GM21390 (cell line): Measurements from ENCODE around the gene KIF18B.
"Not testable (repeated sequence)": the region's sequence is repeated elsewhere in the genome, so short reads cannot be mapped to it uniquely, and the experiment has no call there.

Source experiments
- ATAC-seq: cut with Tn5 transposase; IDR thresholded peaks from one replicate; pipeline ENCODE4 v1.9.1; 2021; ENCODE audit not compliant: unreplicated experiment

The KIF18B gene

DNA sequence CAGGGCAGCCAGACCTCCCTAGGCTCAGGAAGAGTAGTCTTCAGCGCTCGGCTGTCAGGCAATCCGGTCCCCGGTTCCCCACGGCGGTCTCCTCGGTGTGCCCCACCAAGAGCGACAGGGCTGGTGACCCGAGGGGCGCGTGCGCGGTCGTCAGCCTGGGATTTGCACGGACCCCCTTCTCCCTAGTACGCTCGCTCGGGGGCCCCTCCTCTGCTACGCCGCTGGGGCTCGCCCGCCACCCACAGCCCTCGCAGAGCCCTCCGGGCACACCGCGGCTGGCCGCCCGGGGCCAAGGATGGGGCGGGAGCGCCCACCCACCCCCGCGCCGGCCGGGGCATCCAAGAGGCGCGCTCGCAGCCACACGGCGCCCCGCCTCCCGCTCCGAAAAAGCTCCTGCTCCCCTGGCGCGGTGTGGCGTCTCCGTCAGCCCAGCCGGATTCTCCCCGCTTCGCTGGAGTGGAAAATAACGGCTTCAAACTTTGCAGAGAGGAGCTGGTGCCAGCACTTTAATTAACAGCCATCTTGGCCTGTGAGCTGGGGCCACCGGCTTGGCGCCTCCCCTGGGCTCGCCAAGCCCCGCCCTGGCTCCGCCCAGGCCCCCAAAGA is 22.7 kb upstream of the KIF18B start:
- ATAC-seq: no peak

DNA sequence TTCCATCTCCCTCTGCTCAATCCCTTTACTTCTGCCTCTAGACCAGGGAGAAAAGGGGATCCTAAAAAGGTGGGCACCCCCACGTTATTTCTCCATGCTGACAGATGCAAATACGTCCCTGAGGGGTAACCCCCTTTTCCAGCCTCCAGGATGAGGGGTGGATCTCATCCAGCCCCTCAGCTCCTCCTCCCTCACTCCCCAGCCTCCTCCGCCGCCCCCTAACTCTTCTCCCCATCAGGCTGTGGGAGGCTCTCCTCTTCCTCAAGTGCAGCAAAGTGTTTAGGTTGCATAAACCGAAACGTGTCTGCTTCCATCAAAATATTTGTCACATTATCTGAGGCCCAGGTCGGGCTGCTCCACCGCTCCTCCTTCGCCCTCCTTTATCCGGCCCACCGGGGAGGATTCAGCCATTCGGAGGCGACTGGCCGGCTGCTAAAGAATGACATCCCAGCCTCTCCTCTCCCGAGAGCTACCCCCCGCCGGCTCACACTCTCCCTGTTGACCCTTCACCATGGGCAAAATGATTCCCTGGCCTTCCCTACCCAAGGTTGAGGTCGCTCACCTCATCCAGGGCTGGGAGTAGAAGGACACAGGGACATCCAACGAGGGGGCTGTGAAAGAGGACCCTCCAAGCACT is 21.7 kb upstream of the KIF18B start:
- ATAC-seq: no peak

DNA sequence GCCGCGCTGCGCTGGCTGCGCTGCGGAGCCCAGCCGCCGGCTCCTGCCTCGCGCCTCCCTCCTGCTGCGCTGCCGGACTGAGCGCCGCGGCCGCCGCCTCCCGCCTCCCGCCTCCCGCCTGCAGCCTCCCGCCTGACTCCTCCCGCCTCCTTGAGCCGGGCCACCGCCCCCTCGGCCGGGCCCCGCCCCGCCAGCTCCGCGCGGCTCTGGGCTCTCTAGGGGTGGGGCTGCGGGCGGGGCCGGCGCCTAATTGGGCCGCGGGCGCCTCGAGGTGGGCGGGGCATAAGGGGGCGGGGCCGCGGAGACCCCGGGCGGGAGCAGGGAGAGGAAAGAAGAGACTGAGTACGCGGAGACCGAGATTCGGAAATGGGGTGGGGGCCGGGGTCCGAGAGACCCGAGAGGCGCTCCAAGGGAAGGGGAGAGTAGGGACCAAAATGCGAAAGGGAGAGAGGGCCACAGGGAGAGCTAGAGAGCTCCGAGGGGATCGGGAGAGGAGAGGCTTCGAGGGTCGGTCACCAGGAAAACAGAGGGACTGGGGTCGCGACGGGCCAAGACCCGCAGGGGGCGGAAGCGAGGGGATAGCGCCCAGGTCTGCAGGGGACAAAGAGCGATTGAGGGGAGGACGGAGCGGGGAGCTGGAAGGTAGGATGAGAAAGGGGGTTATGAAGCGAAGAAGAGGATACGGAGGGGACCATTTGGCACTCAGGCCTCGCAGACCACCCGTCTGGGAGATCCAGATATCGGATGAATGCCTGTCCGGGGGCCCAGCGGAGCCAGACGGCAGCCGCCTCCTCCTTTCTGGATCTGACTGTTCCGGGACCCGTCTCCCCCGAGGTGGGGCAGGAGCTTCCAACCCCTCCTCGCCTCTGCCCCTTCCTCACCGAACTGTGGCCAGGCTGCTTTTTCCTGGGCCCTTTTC is 20.9 kb upstream of the KIF18B start, which contains the start of gene C1QL1:
Gene C1QL1 (minus strand): TSS at position 79 of the 919 bp plus-strand sequence. CDS start 255 bp downstream, outside the sequence.
- ATAC-seq: peak; percentile 84

DNA sequence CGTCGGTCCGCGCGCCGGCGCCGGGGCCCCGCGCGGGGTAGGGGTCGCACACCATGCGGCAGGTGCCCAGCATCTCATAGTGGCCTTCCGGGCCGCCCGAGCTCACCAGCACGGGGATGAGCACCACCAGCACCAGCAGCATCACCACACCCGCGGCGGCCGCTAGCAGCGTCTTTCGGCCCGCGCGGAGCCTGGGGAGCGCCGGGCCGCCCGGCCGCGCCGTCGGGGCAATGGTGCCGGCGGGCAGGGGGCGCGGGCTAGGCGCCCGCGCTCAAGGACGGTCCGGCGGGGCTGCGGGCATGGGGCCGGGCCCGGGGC is 20.3 kb upstream of the KIF18B start:
- ATAC-seq: no peak

DNA sequence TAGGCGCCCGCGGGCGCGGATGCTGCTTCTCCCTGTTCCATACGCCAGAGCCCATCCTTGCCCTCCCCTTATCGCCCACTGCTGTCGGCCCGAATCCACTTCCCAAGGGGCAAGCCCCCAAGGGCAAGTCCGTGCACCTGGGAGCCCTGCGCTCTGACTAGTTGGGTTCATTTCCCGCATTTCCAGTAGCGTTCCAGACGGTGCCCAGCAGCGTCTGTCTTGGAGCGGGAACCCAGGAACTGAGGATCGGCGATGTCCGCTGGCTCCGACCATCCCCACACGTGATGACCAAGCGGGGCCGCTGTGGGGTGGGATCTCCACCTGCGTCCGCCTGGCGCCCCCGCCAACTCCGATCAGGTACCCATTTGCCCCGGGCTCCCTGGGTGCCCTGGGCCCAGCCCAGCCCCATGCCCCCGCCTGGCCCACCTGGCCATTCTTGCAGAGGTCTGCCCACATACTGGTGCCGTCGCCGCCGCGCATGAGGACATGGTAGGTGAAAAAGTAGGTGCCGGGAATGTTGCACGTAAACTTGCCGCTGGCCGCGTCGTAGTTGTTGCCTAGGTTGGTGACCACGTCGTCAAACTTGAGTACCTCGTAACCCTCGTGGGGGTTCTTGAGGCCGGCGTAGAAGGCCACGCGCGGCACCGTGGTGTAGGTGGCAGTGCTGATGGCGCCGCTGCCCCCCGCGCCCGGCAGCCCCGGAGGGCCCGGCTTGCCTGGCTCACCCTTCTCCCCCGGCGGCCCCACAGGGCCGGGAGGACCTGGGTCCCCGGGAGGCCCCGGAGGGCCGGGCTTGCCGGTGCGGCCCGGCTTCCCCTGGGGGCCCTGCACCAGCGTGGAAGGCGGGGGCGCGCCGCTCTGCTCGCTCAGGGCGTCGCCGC is 19.7 kb upstream of the KIF18B start:
- no peak for ATAC-seq

DNA sequence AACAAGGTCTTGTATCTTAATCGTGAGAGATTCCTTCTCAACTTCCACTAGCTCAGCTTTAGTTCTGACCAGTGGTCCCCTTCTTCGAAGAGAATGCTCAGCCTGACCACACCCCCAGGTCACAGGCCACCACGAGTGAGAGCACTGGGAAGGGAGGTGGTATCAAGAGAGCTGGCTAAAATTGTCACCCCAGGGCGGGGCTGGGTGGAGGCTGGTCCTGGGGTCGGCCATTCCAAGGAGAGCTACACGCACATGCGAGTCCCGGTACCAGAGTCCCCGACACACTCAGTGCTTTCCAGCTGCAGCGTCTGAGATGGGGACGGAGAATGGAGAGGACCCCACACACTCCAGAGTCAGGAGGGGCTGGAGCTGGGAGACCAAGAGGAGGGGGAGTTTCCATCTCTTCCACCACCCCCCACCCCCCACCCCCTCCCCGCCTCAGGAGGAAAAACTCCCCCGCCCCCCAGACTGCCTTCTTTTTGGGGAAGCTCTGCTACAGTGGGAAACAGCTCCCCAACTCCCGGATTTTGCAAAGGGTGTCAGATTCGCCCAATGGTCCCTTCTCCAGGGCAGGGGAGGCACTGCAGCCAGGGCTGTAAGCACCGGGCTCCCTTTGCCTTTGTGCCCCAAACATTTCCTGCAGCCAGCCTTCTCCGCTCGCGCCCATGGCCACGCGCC is 18.9 kb upstream of the KIF18B start:
- ATAC-seq: no peak

DNA sequence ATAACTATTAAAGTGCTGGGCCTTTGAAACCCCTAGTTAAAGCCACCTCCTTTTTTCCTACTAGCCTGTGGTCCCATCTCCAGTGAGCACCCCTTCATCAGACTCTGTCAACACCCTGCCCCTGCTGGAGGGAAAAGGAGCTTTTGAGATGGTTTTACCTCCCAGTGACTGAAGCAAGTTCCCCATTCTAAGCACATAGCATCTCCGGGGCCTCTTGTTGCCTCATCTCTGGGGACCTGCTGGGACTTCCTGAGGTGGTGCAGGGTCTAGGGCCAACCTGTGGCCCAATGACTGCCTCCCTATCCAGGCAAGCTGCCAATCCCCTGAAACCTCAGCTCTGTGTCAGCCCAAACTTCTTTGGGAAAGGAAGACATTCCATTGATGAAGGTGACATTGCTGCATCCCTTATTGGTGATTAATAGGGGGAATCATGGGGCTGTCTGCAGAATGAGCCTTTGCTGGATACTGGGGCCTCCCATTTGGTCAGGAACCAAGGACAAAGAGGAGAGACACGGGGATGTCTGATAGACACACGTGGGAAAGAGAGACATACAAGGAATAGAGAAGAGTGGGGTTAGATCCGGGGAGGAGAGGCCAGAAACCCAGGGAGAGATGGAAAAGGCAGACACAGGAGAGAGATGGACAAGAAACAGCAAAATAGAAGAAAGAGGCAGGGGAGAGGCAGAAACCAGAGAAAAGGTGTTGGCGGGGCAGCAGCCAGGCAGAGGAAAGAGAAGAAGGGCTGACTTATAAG is 18.1 kb upstream of the KIF18B start:
- no peak for ATAC-seq

DNA sequence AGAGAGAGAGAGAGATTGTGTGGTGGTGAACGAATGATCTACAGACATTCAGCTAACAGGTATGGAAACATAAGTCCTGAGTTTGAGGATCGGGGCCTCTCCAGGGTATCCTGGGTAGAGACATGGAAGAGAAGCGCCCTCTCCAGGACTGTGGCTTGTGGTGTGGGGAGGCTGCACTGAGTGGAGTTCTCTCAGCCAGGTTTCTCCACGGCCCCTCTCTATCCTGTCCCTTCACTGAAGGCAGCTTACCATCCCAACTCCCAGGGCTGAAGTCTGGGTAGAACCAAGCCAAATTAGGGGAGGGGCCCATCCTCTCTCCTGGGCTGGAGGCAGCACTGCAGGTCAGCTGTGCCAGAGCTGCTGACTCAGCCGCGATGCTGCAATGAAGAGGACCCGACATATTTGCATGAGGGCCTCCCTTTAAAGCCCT is 14.4 kb upstream of the KIF18B start:
- no peak for ATAC-seq

DNA sequence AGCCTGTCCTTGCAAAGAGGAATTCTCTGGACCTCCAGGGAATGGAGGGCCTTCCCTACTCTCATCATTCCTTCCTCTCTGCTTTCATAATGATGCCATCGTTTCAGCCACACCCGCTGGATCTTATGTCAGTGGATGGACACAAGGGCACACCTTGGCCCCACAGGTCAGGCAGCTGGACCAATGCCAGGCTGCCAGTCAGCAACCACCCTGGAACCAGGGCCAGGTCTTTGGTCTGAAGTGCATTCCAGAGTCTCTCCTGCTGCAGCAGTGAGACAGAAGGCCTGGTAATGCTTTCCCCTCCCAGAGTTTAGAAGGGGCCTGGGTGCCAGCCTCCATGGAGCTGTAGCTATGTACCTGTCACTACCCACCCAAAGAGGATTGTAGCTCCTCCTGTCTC is 13.1 kb upstream of the KIF18B start:
- ATAC-seq: no peak

DNA sequence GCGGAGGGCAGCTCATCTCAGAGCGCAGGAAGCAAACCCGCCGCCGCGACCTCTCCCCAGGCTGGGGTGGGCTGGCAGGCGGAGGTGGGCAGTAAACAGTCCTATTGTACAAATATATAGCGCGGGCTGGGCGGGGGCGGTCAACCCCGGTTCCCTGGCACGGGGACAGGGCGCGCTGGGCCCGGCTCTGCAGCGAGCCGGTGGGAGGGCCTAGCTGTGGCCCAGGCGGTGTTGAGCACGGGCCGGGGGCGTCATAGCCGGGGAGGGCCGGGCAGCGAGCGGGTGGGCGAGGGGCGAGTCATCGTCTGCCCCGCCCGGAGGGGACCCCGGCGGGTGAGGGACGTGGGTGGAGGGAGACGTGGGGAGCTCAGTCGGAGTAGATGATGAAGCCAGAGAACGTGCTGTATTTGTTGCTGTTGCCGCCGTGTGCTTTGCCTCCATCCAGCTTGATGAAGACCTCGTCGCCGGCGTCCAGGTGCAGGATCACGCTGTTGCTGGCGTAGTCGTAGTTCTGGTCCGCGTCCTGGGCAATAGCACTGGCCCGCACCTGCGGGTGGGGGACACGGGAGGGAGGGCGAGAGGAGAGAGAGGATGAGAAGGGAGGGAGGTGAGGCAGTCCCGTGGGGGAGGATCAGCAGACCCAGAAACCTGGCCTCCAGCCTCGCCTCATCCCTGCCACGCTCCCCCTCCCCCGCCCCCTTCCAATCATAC is 12.4 kb upstream of the KIF18B start:
- ATAC-seq: no peak

DNA sequence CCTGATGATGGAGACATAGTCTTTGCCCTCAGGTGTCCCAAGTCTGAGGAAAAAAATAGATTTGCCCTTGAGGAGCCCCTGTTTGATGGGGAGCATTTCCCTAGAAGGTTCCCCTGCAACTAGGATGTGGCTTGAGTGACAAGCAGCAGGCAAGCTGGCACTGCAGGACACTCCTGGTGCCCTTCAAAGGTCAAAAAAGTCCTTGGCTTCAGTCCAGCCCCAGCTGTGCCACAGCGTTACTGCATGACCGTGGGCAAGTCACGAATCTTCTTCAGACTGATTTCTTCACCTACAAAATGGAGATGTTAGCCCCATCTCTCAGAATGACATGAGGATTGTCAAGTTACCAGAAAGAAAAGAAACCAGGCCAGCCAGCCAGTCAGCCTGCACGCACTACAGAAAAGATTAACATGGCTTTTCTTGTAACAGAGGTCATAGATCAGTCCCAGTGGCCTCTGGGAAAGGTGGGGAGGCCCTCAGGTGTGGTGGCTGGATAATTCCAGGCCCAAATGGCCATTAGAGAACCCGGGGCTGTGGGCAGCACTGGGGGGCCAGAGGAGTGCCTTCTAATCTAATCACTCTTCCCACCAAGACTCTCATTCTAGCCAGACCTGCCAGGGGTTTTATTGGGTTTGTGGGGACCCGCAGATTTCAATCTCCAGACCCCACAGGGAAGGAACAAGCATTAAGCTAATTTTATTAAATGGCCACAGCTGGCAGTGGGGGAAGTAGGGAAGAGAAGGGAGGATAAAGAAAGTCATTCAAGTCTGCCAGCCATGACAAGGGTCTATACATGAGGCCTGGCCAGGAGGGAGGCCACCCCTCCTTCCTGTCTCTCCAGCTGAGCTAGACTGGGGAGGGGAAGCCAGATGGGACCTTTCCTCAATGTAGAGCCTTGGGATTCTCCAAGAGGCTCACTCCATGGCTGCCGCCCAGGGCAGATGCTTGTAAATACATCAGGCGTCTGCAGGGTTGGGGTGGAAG is 9.7 kb upstream of the KIF18B start:
- ATAC-seq: no peak

DNA sequence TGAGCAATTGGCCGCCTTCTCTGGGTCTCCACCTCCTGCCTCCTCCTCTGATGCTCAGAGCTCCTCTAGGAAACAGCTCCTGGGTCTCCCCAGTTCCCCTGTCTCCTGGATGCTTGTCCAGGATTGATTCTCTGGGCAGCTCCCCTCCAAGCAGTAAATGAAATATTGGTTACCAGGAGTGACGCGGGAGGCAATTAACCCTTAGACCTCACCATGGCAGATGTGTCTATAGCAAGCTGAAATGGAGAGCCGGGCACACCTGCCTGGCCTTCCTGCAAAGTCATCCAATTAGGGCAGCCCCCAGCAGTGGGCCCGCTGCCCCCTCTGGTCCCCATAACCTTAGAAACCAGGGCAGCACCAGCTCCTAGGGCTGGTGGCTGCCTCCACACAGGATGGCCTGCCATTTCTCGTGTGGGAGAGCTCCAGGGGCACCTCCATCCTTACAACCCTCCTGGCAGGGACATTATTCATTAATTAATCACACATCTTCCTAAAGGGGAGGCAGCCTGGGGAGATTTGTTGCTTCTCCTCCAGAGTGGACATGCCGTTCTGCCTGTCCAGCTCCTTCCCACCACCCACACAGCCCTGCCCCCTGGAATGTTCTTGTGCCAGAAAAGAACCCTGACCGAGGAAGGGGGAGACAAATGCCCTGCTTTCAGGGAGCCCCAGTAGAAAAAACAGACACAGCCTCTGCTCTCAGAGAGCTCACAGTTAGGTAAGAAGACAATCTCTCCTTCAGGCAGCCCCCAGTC is 8.3 kb upstream of the KIF18B start:
- ATAC-seq: no peak

DNA sequence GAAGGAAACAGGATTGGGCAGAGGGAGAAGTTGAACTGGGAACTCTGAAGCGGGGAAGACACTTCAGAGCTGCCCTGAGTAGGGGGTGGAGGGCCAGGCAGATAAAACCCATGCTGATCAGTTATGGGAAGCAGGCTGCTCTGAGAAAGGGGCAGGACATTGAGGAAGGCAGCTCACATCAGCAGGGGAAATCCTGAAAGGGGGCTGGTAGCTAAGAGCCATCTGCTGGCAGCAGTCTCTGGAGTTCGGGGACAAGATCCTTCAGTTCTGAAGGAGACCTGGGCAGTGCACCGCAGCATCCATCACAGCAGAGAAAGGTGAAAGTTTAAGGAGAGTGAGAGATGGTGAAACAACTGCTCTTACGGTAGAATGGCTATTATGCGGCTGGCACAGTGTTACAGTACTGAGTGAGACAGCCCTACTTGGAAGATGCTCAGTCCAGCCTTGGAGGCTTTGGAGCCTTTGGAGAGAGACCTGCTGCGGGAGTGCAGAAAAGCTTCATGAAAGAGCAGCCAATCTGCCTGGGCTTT is 5.4 kb upstream of the KIF18B start:
- ATAC-seq: no peak

DNA sequence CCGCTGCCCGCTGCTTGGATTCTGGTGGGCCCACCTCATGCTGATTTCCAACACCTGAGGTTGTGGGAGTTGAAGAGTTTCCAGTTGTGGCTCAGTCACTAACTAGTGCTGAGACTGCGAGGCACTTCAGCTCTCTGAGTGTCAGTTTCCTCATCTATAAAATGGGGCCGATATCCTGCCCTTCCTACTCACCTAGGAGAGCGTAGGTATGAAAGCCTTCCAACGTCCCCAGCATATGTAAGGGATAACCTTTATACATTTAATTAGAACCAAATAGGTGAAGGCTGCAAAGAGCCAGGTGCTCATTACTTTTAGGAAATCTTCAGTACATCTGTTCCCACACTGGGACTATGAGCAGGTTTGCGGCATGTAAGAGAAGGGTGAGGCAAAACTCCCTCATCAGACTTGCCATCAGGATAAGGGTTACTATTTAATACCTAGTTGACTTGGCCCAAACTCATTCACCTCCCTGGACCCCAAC is 782 bp upstream of the KIF18B start:
- ATAC-seq: no peak

DNA sequence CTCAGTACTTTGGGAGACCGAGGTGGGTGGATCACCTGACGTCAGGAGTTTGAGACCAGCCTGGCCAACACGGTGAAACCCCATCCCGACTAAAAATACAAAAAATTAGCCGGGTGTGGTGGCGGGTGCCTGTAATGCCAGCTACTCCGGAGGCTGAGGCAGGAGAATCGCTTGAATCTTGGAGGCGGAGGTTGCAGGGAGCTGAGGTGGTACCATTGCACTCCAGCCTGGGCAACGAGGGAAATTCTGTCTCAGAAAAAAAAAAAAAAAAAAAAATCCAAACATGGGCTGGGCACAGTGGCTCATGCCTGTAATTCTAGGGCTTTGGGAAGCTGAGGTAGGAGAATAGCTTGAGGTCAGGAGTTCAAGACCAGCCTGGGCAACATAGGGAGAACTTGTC is 1.9 kb downstream of the KIF18B start:
- not testable (repeated sequence) for ATAC-seq

DNA sequence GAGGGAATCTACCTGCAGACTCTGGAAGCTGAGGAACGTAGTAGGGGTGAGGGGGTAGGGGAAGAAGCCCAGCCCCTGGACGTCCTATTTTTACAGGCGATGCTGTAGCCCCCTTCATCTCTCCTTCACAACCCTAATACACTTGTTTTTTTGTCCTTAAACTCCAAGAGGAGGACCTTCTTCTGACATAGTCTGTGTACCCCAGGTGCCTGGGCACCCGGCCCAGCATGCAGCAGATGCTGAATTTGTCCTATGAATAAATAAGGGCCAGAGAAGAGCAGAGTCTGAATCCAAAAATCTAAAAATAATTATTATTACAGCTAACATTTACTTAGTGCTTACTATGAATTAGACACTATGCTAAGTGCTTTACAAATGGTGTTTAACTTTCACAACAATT is 5.1 kb downstream of the KIF18B start:
- no peak for ATAC-seq
